T-helper 22 cell (primary cell): ENCODE measurements around the gene NOTCH1.

Experiments used
- DNase-seq: peaks from one replicate; pipeline ENCODE4 v3.0.0-alpha.2; 2020; ENCODE audit warnings: low read depth

Gene NOTCH1

DNA sequence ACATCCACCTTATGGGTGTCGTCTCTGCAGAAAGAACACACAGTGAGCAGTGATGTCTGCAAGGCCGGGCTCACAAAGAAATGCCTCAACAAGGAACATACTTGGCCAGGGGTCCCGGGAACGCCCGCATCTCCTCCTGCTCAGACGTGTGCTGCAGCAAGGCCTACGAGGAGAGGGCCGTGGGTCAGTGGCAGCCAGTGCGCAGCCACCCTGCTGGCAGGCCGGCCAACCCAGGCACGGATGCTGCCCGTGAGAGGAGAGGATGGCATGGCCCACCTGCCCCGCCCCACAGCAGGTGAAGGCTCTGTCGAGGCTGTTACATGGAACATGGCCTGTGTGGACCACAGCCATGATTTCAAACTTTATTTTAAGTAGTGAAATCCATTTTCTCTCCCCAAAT is 82.3 kb downstream of the NOTCH1 start:
- no peak for DNase-seq

- no peak for DNase-seq
These were observed 83.2 kb downstream of the NOTCH1 start for GRCh38 chr9:136462664-136463063.

GRCh38 chr9:136460772-136461325 is 85.0 kb downstream of the NOTCH1 start:
- DNase-seq, result no peak

DNA sequence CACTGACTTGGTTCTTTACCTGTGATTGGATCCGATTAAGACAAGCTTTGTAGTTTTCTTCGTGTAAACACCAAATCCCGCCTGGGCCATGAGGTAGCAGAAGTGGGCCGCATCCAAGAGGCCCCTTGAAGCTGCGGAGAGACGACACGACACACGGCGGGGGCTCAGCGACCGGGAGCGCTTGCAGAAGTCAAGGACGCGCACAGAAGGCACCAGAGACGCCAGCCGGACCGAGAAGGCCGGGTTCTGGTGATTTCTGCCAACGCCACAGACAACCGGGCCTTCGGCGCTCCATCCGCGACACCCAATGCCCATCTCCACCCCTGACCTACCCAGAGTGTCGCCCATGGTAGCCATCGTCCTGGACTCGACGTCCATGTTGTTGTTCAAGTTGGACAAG is 86.4 kb downstream of the NOTCH1 start:
- no peak for DNase-seq

- no peak for DNase-seq
These were observed 88.5 kb downstream of the NOTCH1 start for GRCh38 chr9:136457326-136457725.

DNA sequence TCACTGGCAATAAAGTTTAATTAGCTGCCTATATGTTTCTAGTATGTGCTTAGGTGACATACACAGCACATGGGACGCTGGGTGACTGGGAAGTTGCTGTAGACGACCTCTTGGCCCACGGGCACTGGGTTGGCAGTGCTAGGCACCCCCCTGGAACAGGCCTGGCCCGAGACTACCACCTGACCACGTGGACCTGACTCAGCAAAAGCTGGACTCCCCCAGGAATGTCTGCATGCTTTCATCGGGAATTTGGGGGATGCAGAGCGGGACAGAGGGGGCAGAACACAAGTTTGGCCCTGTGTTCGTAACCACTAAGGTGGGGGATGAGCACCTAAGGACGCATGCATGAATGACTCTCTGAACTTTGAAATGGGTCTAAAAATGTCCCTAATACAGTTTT is 89.6 kb downstream of the NOTCH1 start:
- DNase-seq, result no peak

DNA sequence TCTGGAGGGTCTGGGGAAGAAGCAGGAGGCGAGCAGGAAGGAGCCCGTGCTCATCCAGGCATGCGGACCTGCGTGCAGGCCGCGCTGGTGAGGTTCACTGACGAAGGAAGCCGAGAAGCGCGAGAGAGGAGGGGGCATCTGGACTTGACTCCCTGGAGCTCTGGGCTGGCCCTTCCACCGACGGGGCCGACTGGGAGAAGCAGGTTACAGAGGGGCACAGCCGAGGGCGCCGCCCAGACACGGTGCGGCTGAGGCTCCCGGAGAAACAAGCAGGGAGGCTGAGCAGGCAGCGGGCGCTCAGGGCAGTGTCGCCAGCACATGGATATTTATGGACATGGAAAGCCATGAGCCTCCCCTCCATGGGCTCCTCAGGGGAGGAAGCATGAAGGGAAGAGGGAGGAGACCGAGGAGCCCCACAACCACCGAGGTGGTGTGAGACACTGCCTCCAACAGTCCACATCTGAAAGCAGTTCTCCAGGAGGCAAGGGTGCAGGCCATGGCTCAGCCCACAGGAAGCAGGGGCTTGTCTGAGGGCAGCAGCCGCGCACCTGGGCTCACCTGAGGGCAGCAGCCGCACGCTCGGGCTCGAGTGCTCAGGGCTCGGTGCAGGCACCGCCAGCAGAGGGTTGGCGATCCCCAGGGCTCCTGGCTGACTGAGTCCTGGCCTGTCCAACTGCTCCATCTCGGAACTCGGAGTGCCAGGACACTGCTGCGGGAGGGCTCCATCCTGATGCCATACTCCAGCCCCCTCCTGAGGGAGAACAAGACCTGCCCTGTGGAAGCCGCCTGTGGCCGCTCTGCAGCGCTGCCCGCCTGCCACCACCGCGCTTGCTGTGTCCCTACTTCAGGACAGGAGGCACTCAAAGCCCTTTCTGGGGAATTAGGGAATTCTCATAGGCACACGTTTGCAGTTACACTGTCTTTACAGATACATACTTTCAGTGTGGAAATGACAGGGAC is 90.5 kb downstream of the NOTCH1 start:
- DNase-seq, result no peak

DNA sequence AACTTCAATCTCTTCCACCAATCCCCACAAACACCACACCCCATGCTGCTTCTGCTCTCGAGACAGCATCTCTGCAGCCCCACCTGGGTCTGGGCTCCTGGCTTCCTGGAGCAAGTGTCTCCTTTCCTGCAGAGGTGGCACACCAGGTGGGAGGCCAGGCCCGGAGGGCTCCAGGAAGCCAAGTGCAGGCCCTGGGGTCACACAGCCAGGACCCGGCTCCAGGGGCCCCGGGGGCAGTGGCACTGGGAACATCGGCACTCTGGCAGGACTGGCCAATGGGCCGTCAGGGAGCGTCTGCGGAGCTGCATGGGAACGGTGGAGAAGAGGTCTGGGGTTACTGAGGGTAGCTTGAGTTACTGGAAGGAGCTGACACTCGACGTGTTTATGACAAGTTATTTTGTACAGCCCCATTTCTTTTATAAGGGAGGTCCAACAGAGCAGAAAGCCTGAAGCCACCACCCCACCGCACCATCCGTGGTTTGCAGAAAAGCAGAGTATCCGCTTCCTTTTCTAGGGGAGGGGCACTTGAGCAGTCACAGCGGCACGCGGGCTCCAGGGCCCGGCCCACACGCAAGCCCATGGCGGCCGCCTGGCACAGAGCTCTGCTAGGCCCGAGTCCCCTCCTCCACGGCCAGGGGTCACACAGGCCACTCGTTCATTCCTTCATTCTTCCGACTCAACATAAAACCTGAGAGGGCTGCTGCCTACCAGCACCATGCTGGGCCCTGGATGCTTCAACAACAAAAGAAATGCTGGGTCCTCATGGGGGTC is 91.6 kb downstream of the NOTCH1 start:
- DNase-seq, result no peak

DNA sequence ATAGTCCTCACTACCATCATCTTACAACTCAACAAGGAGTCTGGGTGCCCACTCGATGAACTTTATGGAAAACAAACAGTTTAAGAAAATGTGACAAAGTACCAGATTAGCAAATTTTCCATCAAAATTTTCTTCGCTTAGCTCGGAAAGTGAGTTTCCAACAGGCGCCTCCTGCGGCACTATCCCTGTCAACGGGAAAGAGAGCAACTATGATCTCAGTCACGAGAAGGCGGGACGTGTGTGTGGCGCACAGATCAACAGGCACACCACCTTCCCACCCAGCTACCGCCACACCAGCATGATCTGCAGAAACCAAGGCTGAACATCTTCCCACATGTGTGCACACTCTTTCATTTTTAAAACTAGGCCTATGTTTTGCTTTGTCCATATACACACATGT is 92.5 kb downstream of the NOTCH1 start:
- no peak for DNase-seq

DNA sequence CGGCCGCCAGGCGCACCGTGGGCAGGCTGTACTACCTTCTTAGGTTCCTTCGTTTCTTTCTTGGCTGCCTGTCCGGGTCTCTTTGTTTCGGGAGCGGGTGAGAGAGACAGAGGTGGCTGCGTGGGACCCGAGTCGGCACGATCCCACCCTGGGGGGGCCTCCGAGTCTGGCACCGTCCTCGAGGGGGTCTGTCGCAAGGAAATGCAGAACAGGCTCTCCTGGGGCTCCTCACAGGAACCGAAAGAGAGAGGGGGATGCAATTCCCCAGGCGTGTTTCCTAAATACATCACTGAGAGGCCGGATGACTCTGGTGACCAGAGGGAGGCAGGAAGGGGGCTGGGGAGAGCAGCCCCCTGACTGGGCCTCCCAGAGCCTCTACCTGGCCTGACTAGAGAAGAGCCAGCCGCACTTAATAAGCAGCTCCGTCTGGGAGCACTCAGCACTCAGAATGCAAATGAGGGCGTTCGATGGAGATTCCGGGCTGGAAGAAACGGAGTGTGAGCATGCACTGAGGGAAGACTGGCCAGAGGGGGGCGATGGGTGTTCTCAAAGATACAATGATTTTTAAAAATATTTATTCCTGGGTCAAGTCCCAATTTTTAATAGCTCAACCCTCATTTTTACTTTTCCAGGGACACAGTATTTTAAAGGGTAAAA is 94.5 kb downstream of the NOTCH1 start:
- no peak for DNase-seq

DNA sequence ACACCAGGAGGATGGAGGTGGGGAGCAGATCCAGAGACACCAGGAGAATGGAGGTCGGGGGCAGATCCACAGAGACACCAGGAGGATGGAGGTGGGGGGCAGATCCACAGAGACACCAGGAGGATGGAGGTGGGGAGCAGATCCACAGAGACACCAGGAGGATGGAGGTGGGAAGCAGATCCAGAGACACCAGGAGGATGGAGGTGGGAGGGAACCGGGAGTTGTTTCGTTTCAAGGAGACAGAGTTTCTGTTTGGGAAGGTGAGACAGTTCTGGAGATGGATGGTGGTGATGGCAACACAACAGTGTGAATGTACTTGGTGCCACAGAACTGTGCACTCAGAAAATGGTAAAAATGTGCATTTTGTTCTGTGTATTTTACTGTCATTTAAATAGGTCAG is 97.2 kb downstream of the NOTCH1 start:
- DNase-seq, result no peak

DNA sequence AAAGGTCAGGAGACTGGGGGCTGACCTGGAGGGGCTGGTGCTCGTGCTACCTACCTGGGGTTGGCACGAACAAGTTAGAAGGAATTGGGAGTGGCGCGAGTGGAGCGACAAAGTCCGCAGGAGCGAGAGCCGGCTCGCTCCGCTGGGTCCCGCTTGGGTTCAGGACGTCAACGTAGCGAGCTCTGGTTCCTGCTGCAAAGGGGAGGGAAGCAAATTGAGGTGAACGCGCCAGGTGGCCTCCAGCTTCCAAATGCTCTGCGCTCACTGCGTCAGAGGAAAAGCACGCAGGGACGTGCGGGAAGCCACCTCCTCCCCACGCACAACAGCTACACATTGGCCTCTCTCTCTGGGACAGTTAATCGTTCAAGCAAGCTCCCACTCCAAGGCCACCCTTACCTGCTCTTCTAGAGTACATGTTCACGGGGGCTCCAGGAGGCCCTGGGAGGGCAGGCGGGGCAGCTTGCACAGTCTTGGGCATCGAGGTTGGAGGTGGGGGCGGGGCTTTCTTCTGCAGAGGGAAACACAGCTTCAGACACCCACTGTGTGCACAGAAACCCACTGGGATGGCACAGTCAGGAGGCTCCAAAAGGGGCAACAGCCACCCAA is 98.6 kb downstream of the NOTCH1 start:
- DNase-seq, result no peak

GRCh38 chr9:136445799-136446198 is 100.0 kb downstream of the NOTCH1 start:
- DNase-seq, result no peak
